T-helper 2 cell treated with Interferon-gamma antibody and Interleukin-4, amounts not matched to agents 100 ng/mL and 5 ng/mL, for 36 hours (primary cell): Measurements from ENCODE around the gene PLXDC2. TPM values are rescaled to one million over a fixed set of nuclear protein-coding genes. Genes with fewer than 3 reads are reported as not detected.

ENCODE experiments used
- intact Hi-C: fragments of 100-400 bp; cut with micrococcal nuclease; formaldehyde crosslinking; loops from one replicate; pipeline ENCODE4 v1.15.1; 2023
- total RNA-seq: library from RNA; stranded (reverse); gene quantifications from 2 replicates; pipeline ENCODE4 v1.2.3, GENCODE V29; 2022

Gene PLXDC2
- total RNA-seq, 1 donor from 2014 or later, result not detected

GRCh38 chr10:19857876-19858275, 41.6 kb downstream of the PLXDC2 start:
- intact Hi-C loops, result no loop called here

- intact Hi-C loops, result no loop called here
Observed at GRCh38 chr10:19860107-19860506, 43.9 kb downstream of the PLXDC2 start.

GRCh38 chr10:19862811-19863515, 46.7 kb downstream of the PLXDC2 start:
- intact Hi-C loops, result no loop called here

GRCh38 chr10:19865676-19866075, 49.4 kb downstream of the PLXDC2 start:
- intact Hi-C loops, result no loop called here

GRCh38 chr10:19869370-19869769, 53.1 kb downstream of the PLXDC2 start:
- intact Hi-C loops, result no loop called here

GRCh38 chr10:19872504-19873271, 56.5 kb downstream of the PLXDC2 start:
- intact Hi-C loops, result no loop called here

GRCh38 chr10:19874190-19874589, 58.0 kb downstream of the PLXDC2 start:
- intact Hi-C loops, result no loop called here

GRCh38 chr10:19874791-19875190, 58.6 kb downstream of the PLXDC2 start:
- intact Hi-C loops, result no loop called here

- intact Hi-C loops, result no loop called here
Observed at GRCh38 chr10:19876570-19876969, 60.3 kb downstream of the PLXDC2 start.

GRCh38 chr10:19877466-19878255, 61.4 kb downstream of the PLXDC2 start:
- intact Hi-C loops, result no loop called here

- intact Hi-C loops, result no loop called here
Observed at GRCh38 chr10:19882621-19883020, 66.4 kb downstream of the PLXDC2 start.

GRCh38 chr10:19888061-19888660, 71.9 kb downstream of the PLXDC2 start:
- intact Hi-C loops, result no loop called here

- intact Hi-C loops, result no loop called here
Observed at GRCh38 chr10:19889256-19889655, 73.0 kb downstream of the PLXDC2 start.

GRCh38 chr10:19891429-19891828, 75.2 kb downstream of the PLXDC2 start:
- intact Hi-C loops, result no loop called here

GRCh38 chr10:19892270-19892669, 76.0 kb downstream of the PLXDC2 start:
- intact Hi-C loops, result no loop called here

- intact Hi-C loops, result no loop called here
Observed at GRCh38 chr10:19892677-19893076, 76.4 kb downstream of the PLXDC2 start.

- intact Hi-C loops, result no loop called here
Observed at GRCh38 chr10:19895500-19895899, 79.3 kb downstream of the PLXDC2 start.

- intact Hi-C loops, result no loop called here
Observed at GRCh38 chr10:19902456-19902855, 86.2 kb downstream of the PLXDC2 start.

GRCh38 chr10:19904202-19904661, 88.0 kb downstream of the PLXDC2 start:
- intact Hi-C loops, result no loop called here

- intact Hi-C loops, result no loop called here
Observed at GRCh38 chr10:19906108-19906791, 90.0 kb downstream of the PLXDC2 start.
